ENCODE data around the gene TNS1. TPM values are rescaled to one million over a fixed set of nuclear protein-coding genes. Genes with fewer than 3 reads are reported as not detected.

TNS1 gene
- total RNA-seq, 1 donor from 2014 or later: 54.5 TPM

GRCh38 chr2:217958206-217958883 is 44.5 kb downstream of the TNS1 start:
- TF ChIP-seq CTCF (IDR thresholded peaks at IDR 0.05; ENCODE audit: insufficient read depth, low read length, poor library complexity, severe bottlenecking): no peak
- Histone ChIP-seq H3K4me3 (ENCODE audit: low read depth, low read length) (no peak overlapping the region), H3K36me3 (ENCODE audit: control insufficient read depth, insufficient read depth, low read length) (no peaks in the 10 kb centered on the region), H3K27me3 (ENCODE audit: control insufficient read depth, insufficient read depth, low read length) (no peaks in the 10 kb centered on the region)
- DNase-seq (ENCODE audit: low read depth): no peak

GRCh38 chr2:217956586-217957457 is 46.0 kb downstream of the TNS1 start:
- no peaks in the 10 kb centered on the region for H3K27me3 ChIP-seq (ENCODE audit: control insufficient read depth, insufficient read depth, low read length)
- H3K4me3 ChIP-seq (ENCODE audit: low read depth, low read length): no peak overlapping the region
- TF ChIP-seq CTCF (IDR thresholded peaks at IDR 0.05; ENCODE audit: insufficient read depth, low read length, poor library complexity, severe bottlenecking): no peak
- DNase-seq (ENCODE audit: low read depth): no peak
- no peaks in the 10 kb centered on the region for H3K36me3 ChIP-seq (ENCODE audit: control insufficient read depth, insufficient read depth, low read length)

GRCh38 chr2:217955881-217956493 is 46.8 kb downstream of the TNS1 start:
- no peak for DNase-seq (ENCODE audit: low read depth)
- no peaks in the 10 kb centered on the region for H3K27me3 ChIP-seq (ENCODE audit: control insufficient read depth, insufficient read depth, low read length)
- H3K36me3 ChIP-seq (ENCODE audit: control insufficient read depth, insufficient read depth, low read length): no peaks in the 10 kb centered on the region
- no peak overlapping the region for H3K4me3 ChIP-seq (ENCODE audit: low read depth, low read length)
- no peak for TF ChIP-seq CTCF (IDR thresholded peaks at IDR 0.05; ENCODE audit: insufficient read depth, low read length, poor library complexity, severe bottlenecking)

- no peak for DNase-seq (ENCODE audit: low read depth)
- no peak overlapping the region for H3K4me3 ChIP-seq (ENCODE audit: low read depth, low read length)
- H3K27me3 ChIP-seq (ENCODE audit: control insufficient read depth, insufficient read depth, low read length): no peaks in the 10 kb centered on the region
- no peaks in the 10 kb centered on the region for H3K36me3 ChIP-seq (ENCODE audit: control insufficient read depth, insufficient read depth, low read length)
- no peak for TF ChIP-seq CTCF (IDR thresholded peaks at IDR 0.05; ENCODE audit: insufficient read depth, low read length, poor library complexity, severe bottlenecking)
Observed at GRCh38 chr2:217954971-217955740, 47.6 kb downstream of the TNS1 start.

- DNase-seq (ENCODE audit: low read depth): no peak
- Histone ChIP-seq H3K4me3 (ENCODE audit: low read depth, low read length) (no peak overlapping the region), H3K27me3 (ENCODE audit: control insufficient read depth, insufficient read depth, low read length) (no peaks in the 10 kb centered on the region), H3K36me3 (ENCODE audit: control insufficient read depth, insufficient read depth, low read length) (no peaks in the 10 kb centered on the region)
- TF ChIP-seq CTCF (IDR thresholded peaks at IDR 0.05; ENCODE audit: insufficient read depth, low read length, poor library complexity, severe bottlenecking): no peak
Observed at GRCh38 chr2:217954469-217954868, 48.3 kb downstream of the TNS1 start.

All from kidney epithelial cell (primary cell).